GM21529 (cell line): ENCODE results near the gene KRTAP6-2.

Experiments used
- ATAC-seq: cut with Tn5 transposase; IDR thresholded peaks from one replicate; pipeline ENCODE4 v1.9.1; 2021; ENCODE audit not compliant: unreplicated experiment

The KRTAP6-2 gene

GRCh38 chr21:30598802-30599201, at the start of gene KRTAP6-2:
Gene KRTAP6-2, minus strand, starts transcription at chr21:30598902. Its CDS starts 28 bp downstream, at chr21:30598874.
- ATAC-seq = no peak

DNA sequence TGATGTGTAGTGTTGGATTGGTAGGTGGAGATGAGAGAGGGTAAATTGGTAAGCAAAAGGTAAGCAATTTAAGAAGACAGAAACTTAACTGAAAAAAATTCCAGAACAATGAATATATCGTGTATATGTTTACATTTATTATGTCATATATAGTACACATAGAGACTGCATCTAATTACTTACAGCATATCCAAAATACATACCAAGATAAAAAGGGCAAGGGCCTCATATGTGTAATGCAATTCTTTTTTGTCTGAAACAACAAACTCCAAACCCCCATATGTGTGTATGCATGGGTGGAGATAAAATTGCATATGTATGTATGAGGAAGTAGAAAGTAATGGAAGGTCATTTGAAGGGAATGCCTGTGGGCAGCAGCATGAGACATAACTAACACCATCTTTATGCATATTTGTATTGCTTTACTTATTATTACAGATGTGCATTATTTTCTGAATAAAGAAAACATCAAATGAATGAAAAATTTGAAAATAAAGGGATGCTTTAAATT, 48.3 kb upstream of the KRTAP6-2 start:
- ATAC-seq = no peak

DNA sequence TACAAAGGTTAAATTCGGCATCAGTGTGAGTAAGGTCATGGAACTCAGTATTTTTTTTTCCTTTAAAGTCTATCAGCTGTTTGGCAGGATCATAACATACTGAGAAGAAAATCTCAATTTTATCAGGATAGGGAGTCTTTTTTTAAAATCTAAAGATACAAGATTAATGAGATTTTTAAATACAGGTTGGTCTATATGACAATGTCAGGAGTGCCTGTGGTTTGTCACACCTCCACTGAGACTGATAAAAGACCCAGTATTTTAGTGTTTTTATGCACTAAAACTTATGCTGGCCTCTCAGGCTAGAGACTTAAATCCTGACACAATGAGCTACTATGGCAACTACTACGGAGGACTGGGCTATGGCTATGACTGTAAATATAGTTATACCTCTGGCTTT, 43.9 kb upstream of the KRTAP6-2 start, which contains the start of gene KRTAP20-3:
Gene KRTAP20-3 (plus strand): TSS at position 301 of the 400 bp plus-strand sequence.
- ATAC-seq = no peak

GRCh38 chr21:30638686-30639085, 40.0 kb upstream of the KRTAP6-2 start:
- no peak for ATAC-seq

GRCh38 chr21:30634906-30635305, 36.2 kb upstream of the KRTAP6-2 start, which contains the start of gene KRTAP20-2:
Gene KRTAP20-2, plus strand, starts transcription at chr21:30635206. Its CDS starts 58 bp downstream, at chr21:30635264.
- no peak for ATAC-seq

GRCh38 chr21:30629200-30629599, 30.5 kb upstream of the KRTAP6-2 start:
- ATAC-seq = no peak

DNA sequence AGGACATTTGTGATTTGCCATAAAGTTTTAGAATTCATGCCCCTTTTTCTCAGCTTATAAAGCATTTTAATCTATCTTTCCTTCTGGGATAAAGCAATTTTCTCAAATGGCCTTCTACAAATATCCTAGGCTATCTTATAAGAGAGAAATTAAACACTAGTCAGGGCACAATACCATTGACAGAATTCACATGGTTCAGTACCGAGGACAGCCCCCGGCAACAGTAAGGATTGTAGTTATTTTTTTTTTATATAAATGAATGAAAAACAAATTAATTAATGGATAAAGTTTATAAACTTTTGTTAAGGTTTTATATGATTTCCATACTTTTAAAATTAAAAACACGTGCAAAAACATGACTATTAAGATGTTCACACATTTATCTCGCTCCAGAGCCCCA, 29.4 kb upstream of the KRTAP6-2 start:
- no peak for ATAC-seq

DNA sequence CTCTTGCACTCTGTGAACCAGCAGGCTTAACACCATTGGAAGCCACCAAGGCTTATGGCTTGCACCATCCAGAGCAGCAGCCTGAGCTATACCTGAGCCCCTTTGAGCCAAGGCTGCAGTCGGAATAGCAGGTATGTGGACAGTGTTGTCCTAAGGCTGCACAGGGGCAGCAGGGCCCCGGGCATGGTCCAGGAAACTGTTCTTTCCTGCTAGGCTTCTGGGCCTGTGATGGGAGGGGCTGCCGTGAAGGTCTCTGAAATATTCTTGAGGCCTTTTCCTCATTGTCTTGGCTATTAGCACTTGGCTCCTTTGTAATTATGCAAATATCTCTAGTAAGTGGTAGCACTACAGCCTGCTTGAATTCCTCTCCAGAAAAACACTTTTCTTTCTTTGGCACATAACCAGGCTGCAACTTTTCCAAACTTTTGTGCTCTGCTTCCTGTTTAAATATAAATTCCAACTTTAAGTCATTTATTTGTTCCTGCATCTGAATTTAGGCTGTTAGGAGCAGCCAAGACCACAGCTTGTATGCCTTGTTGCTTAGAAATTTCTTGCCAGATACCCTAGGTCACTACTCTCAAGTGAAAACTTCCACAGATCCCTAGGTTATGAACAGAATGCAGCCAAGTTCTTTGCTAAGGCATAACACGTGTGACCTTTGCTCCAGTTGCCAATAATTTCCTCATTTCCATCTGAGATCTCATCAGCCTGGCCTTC, 26.9 kb upstream of the KRTAP6-2 start:
- ATAC-seq = no peak

DNA sequence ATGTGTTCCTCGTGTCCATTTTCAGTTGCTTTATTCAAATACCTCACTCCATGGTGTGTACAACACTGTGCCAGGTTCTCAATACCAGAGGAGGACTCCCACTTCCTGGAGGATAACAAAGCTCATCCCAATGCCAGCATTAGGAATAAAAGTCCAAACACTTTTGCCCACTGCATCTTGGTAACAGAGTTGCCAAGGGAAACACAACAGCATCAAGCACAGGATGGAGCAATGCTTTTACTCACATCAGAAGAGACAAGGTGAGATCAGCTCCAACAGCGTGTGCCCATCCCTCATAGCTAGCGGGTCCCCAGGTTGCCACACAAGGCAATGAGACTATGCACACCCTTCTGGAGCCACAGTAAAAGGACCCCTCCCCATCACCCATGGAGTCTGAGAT, 24.7 kb upstream of the KRTAP6-2 start:
- no peak for ATAC-seq

DNA sequence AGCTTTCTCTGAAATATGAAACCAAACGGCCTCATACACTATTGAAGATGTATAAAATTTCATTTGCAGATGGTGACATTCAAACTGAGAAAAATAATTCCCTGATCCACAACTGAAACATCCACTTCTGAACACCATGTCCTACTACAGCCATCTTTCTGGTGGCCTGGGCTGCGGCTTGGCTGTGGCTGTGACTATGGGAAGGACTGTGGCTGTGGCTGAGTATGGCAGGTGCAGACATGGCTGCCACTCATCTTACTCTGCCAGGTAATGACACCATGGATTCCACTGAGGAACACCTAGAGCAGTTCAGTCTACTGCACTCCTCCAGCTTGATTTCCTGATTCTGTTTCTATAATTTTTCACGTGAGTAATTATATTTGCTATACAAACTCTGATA, 21.8 kb upstream of the KRTAP6-2 start, which contains the start of gene KRTAP20-4:
Gene KRTAP20-4 (plus strand): TSS at position 106 of the 400 bp plus-strand sequence.
- ATAC-seq = no peak

DNA sequence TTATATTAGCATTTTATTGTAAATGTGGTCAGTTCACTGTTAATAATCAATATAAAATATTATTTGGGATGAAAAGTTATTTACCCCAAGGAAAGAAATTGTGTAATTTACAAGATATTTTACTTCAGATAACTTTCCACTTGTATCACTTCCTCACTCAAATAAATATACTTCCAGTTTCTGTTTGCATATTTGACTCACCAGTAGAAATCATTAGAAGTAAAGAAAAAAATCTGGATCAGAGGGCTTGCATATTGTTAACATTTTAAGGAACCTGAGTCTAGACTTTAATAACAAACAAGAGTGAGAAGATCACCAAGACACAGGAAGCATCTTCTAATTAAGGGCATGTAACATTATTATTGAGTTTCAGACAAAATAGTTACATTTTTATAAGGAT, 21.4 kb upstream of the KRTAP6-2 start:
- no peak for ATAC-seq

- ATAC-seq = no peak
Measured at GRCh38 chr21:30616125-30616524, 17.4 kb upstream of the KRTAP6-2 start, which contains the start of gene KRTAP20-1. Gene KRTAP20-1, plus strand, starts transcription at chr21:30616425. Its CDS starts 30 bp downstream, at chr21:30616455.

GRCh38 chr21:30615199-30615598, 16.5 kb upstream of the KRTAP6-2 start:
- ATAC-seq = no peak

GRCh38 chr21:30613836-30614235, 15.1 kb upstream of the KRTAP6-2 start, which contains the start of gene KRTAP6-1:
Gene KRTAP6-1, minus strand, starts transcription at chr21:30613930. Its CDS starts 26 bp downstream, at chr21:30613904.
- ATAC-seq = no peak

DNA sequence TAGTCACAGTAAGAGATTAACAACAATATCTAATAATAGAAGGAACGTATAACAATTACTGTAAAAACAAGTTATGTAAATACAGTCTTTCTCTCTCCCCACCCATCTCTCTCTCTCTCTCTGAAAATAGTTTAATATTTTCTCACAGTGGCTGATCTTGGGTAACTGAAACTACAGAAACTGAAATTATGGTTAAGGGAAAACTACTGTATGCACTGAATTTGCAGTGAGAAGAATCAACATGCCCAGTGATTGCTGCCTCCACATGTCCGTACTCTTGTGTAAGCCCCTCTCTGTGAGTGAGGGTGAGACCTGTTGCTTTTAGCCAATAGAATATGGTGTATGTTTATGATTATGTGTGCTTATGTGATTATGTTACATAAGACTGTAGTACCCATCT, 13.4 kb upstream of the KRTAP6-2 start:
- ATAC-seq = no peak

- ATAC-seq = no peak
Measured at GRCh38 chr21:30605968-30606367, 7.3 kb upstream of the KRTAP6-2 start.

DNA sequence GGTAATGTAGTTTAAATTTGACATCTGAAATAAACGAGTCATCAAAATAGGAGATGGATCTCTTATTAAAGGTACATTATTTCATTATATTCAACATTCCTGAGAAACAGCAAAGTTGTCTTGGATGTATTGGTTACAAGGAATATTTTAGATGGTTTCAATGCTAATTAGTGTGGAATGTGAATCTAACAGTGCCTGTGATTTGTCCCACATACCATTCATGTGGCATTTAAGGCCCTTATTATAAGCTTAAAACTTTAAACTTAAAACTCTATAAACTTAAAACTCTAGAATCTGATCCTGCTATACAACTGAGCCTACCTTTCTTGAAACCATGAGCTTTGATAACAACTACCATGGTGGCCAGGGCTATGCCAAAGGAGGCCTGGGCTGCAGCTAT, 2.1 kb upstream of the KRTAP6-2 start, which contains the start of gene KRTAP22-1:
Gene KRTAP22-1 (plus strand): TSS at position 301 of the 400 bp plus-strand sequence.
- ATAC-seq = no peak

DNA sequence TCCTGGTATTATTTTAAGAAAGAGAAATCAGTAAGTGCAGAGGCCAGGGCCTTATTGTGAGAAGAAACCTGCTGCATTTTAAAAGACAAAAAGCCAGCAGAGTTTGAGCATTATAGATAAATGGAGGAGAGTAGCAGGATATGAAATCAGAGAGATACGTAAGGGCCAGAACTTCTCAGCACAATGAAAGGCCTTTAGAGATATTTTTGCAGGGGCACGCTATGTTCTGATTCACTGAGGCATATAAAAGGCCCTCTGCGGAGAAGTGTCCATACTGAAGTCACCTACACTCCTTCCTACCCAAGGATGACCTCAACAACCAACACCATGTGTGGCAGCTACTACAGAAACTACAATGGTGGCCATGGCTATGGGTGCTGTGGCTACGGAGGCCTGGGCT, 6.6 kb downstream of the KRTAP6-2 start, which contains the start of gene KRTAP6-3:
Gene KRTAP6-3 (plus strand): TSS at position 301 of the 400 bp plus-strand sequence. CDS start 6 bp downstream, at position 307.
- ATAC-seq = no peak

DNA sequence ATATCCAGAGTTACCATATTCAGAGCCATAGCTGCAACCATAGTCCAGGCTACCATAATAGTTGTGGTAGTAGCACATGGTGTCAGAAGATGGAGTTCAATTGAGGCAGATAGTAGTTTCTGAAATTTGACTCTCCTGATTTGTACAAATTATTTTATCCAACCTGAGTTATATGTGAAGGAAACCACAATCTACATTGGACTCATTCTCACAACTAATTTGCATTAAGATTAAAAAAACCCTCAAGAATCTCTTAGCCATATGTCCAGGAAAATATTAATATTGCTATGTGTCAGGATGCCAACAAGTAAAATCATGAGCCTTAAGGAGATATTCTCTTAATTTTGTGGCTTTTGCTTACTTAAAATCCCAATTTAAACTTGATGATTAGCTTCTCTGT, 8.4 kb downstream of the KRTAP6-2 start, which contains the start of gene KRTAP22-2:
Gene KRTAP22-2 (minus strand): TSS at position 101 of the 400 bp plus-strand sequence.
- ATAC-seq = no peak

DNA sequence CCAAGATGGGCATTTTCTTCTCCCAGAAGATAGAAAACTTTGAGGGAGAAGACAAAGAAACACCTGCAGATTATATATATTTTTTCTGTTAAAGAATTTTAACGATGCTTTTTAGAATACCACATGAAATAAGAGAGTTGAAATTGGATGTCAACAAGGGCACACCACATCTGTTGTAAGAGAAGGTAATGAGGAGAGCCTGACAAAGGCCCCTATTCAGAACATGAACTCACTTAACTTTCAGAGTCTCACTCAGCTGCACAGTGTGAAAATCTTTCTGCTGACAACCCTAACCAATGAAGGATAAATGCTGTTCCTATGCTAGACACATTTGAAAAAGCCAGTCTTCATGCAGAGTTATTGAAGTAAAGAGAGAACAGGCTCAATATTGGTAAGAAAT, 15.8 kb downstream of the KRTAP6-2 start:
- ATAC-seq = no peak

GRCh38 chr21:30580132-30580531, 18.6 kb downstream of the KRTAP6-2 start:
- no peak for ATAC-seq

- ATAC-seq = no peak
Measured at GRCh38 chr21:30579346-30579745, 19.4 kb downstream of the KRTAP6-2 start.
